Measurements from ENCODE around the gene NOP9. TPM values are rescaled to one million over a fixed set of nuclear protein-coding genes. Genes with fewer than 3 reads are reported as not detected.

The NOP9 gene
- total RNA-seq, 1 experiment from 2014 or later = 17.1 TPM

DNA sequence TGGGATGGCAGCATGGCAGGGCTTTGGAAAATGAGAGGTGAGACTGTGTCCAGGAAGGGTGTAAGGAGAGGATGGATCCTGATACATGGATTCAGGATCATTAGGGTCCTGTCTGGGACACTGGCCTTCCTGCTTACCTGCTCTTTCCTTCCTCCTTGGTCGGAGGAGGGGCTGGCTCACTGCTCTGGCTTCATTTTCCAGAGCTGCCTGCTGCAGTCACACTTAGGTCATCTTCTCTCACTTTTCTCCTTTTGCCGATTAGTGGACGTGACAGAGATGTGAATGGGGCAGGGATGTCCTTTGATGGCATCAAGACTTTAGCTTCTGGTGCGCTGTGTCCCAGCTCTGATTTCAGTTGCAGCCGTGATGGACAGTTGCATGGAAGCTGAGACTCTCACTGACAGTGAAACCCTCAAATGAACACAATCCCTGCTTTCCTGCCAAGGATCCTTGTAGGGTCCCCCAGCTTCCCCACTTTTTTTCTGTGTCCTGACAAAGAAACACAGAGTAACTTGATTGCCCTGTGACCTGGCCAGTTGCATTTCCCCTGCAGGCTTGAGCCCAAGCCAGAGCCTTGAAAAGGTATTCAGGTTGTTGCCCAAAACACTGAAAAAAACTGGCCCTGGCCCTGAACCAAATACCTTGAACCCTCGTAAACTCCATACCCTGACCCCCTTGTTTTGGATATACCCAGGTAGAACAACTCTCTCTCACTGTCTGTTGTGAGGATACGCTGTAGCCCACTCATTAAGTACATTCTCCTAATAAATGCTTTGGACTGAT, 8.9 kb downstream of the NOP9 start:
- no peak for DNase-seq (ENCODE audit: low read depth)

DNA sequence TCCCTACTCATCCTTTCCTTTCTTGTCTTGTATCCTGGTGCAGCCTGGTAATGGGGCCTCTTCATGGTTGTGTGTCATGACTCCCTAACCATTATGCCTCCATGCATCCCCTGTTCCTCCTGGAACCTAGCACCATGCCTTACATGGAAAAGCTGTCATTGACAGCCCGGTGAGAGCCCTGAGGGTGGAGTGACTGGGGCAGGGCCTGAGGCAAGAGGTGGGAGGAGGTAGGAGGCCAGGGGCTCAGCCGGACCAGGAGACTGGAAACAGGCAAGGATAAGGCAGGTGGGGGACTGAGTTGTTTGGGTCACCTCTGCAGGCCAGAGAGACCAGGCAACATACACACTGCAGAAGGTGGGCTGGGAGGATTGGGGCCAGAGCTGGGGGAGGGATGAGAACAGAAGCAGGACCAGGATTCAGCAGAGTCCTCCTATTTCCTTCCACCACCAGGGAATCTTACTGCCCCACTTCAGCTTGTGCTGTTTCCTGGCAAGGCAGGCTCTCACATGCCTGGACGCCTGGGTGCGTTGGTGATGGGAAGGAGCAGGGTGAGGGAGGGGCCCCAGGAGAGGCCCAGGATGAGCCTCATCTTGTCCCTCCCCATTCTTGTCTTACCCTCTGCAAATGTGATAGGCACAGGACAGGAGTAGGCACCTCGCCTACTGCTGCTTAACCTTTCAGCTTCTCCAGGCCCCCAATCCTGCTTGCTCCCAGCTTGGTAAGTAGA, 10.1 kb downstream of the NOP9 start, which contains the start of gene LTB4R2:
Gene LTB4R2, plus strand, starts transcription at position 603 of the 727 bp plus-strand sequence. CDS start 525 bp downstream, outside the sequence.
- DNase-seq (ENCODE audit: low read depth) = no peak

GRCh38 chr14:24310265-24310645, 10.6 kb downstream of the NOP9 start:
- DNase-seq (ENCODE audit: low read depth) = no peak

DNA sequence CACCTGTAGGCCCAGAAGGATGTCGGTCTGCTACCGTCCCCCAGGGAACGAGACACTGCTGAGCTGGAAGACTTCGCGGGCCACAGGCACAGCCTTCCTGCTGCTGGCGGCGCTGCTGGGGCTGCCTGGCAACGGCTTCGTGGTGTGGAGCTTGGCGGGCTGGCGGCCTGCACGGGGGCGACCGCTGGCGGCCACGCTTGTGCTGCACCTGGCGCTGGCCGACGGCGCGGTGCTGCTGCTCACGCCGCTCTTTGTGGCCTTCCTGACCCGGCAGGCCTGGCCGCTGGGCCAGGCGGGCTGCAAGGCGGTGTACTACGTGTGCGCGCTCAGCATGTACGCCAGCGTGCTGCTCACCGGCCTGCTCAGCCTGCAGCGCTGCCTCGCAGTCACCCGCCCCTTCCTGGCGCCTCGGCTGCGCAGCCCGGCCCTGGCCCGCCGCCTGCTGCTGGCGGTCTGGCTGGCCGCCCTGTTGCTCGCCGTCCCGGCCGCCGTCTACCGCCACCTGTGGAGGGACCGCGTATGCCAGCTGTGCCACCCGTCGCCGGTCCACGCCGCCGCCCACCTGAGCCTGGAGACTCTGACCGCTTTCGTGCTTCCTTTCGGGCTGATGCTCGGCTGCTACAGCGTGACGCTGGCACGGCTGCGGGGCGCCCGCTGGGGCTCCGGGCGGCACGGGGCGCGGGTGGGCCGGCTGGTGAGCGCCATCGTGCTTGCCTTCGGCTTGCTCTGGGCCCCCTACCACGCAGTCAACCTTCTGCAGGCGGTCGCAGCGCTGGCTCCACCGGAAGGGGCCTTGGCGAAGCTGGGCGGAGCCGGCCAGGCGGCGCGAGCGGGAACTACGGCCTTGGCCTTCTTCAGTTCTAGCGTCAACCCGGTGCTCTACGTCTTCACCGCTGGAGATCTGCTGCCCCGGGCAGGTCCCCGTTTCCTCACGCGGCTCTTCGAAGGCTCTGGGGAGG, 11.3 kb downstream of the NOP9 start, which contains the start of gene LTB4R:
Gene LTB4R, plus strand, starts transcription at position 857 of the 959 bp plus-strand sequence. CDS start 4,150 bp downstream, outside the sequence.
- DNase-seq (ENCODE audit: low read depth) = peak; percentile 64

- no peak for DNase-seq (ENCODE audit: low read depth)
Observed at GRCh38 chr14:24311837-24312615, 12.4 kb downstream of the NOP9 start.

GRCh38 chr14:24312736-24313507, 13.3 kb downstream of the NOP9 start:
- peak; percentile 32 for DNase-seq (ENCODE audit: low read depth)

DNA sequence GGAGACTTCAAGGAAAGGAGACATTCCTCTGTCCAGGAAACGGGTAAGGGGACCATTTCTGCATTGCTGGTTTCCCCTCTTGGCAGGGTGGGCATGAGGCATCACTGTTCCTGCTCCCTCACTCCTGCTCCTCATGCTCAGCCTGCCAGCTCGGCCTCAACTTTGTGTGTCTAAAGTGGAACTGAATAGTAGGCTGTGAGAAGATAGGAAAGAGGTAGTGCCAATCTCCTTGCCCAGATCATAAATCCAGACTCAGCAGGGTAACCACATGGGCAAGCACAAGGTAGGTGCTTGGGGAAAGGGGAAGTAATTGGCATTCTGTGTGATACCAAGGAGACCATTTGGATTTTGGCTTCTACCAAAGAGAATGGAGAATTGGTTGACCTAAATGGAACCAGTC, 14.3 kb downstream of the NOP9 start:
- no peak for DNase-seq (ENCODE audit: low read depth)

DNA sequence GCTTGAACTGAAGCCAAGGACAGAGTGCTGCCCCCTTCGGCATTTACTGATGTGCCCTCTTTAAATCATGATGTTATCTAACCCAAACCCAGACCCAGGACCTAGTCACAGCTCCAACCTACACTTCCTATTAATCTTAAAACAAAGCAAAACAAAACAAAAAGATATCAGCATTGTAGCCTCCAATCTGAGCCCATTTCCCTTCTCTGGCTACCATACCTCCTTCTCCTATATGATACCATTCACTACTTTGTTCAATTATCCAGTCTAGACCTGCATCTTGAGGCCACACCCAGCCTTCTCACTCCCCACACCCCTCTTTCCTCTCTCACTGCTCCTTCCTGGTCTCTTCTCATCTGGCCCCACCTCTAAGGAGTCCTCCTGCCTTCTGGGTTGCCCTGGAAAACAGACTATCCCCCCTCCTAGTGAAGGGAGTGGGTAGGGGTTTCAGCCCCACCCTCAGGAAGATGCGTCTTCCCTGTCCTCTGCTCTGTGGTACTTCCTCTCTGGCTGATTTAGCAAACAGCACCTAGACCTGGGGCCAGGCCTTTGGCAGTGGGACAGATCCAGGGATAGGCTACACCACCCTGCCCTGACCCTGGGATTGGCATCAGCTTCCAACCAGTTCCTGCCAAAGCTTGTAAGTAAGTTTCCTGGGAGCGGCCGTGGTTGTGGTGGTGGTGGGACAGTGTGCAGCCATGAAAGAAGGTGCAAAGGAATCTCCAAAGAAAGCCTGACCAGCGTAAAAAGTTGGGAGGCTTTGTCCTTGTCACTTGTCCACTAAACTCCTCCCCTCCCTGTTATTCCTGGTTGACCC, 14.9 kb downstream of the NOP9 start:
- DNase-seq (ENCODE audit: low read depth) = no peak

GRCh38 chr14:24315243-24315806, 15.7 kb downstream of the NOP9 start:
- DNase-seq (ENCODE audit: low read depth) = no peak

GRCh38 chr14:24315807-24316596, 16.4 kb downstream of the NOP9 start:
- no peak for DNase-seq (ENCODE audit: low read depth)

- DNase-seq (ENCODE audit: low read depth) = no peak
Observed at GRCh38 chr14:24316597-24316950, 16.9 kb downstream of the NOP9 start.

DNA sequence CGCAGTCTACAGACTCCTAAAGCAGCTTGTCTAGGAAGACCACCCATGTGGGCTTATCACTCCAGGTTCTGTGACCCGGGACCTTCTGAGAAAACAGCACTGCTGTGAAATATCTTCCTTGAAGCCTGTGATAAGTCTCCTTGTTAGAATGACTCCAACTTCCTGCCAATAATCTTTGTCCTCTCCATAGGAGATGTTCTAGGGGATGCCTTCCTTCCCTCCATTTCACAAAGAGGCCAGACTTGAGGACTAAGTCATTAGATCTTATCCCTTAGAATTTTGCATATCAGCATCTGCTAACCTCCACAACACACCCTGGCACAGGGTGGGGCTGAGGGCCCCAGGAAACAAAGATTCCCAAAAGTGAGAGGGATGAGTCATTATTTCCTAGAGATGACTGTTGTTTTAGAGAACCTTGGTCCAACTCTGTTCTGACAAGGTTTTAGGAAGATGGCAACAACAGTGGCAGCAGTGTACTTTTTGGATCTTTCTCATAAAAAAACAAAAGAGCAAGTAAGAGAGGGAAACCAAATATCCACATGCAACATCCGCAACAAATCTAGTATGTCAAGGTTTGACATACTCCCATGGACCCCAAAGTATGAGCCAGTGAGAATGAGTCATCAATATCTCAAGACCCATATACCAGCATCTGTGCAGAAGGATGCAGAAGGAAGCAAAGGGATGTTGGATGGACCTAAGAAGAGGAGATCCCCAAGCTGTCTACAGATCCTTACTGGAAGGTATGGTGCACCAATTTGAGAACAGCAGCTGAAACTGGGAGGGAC, 17.7 kb downstream of the NOP9 start:
- DNase-seq (ENCODE audit: low read depth) = peak; percentile 38

GRCh38 chr14:24321212-24321975, 21.7 kb downstream of the NOP9 start:
- DNase-seq (ENCODE audit: low read depth) = no peak

DNA sequence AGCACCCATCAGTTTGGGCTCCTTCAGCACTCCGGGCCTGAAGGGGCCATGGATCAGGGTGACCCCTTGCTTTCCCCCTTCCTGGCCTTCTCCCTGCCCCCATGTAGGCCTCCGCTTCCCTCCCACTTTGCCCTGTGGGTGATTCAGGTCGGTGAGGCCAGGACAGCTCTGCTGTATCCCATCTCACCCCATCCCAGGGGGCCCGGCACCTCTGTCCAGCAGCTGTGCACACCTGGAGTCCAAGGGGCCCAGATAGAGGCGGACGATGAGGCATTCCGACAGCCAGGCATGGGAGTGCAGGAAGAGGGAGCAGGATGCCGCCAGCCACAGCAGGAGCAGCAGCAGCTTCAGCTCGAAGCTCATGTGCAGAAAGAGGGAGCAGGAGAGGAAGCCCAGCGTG, 23.0 kb downstream of the NOP9 start:
- DNase-seq (ENCODE audit: low read depth) = no peak

GRCh38 chr14:24323341-24323740, 23.7 kb downstream of the NOP9 start:
- no peak for DNase-seq (ENCODE audit: low read depth)

GRCh38 chr14:24324024-24324423, 24.4 kb downstream of the NOP9 start:
- DNase-seq (ENCODE audit: low read depth) = no peak

Measured in Daoy (cell line).